Tongue (tissue), 2 donors: Measurements from ENCODE around the gene SLX4IP. TPM values are rescaled to one million over a fixed set of nuclear protein-coding genes. Genes with fewer than 3 reads are reported as not detected.

Experiments used
- DNase-seq: peaks from one replicate; pipeline ENCODE4 v3.0.0-alpha.2; 2015
- total RNA-seq: library from RNA; depleted of rRNA; stranded (reverse); fragments of >200 nt; gene quantifications from one replicate; pipeline ENCODE4 v1.2.3, GENCODE V29; 2014

Gene SLX4IP
- total RNA-seq, 1 donor from 2014 or later, result 7.6 TPM

- DNase-seq, result no peak
These were observed 116.9 kb downstream of the SLX4IP start for GRCh38 chr20:10551732-10552724.

DNA sequence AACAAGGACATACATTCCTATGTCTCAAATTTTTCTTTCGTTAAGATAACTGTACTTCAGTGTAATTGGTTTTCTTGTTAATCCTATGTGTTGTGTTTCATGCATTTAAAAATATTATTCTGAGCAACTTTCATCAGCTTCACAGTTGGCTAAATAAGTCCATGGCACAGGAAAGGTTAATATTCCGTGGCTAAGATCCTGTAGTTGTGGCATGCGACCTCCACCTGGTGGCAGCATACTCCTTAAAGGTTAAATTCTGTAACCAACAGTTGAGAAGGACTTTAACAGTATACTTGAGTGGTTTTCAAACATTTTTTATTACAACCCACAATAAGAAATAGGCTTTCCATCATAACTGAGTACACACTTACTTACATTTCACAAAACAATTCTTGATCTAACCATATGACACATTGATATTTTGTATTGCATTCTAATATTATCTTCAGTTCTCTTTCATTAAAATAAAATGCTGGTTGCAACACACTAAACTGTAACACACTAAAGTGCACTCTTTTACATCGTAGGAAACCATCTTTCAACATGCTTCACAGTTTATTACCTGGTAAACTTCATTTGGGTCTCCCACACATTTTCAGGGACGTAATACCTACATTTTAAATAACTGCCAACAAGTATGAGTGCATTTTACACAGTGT lies 118.3 kb downstream of the SLX4IP start:
- DNase-seq, result peak; percentile 85

GRCh38 chr20:10554285-10554684 lies 119.2 kb downstream of the SLX4IP start:
- DNase-seq, result no peak

GRCh38 chr20:10555393-10555792 lies 120.3 kb downstream of the SLX4IP start:
- DNase-seq, result no peak

DNA sequence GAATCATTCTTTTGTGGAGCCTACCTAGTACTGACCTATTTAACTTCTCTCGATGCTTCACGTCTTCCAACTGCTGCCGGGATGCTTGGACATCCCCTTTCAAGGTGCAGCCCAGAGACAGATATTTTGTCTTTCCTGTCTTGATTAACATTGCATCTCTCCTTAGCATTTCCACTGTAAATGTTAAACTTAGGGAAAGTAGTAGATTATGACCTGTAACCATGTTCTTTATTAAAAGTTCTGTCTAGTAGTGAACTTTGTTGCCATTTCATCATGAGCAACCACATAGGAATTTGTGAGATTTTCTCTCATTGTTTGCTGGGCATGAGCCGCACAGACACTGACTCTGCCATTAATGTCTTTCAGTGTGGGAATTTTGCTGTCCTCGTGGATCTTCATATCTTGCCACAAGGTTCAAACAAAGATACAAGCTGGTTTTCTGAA lies 120.8 kb downstream of the SLX4IP start:
- no peak for DNase-seq

- DNase-seq, result no peak
These were observed 121.5 kb downstream of the SLX4IP start for GRCh38 chr20:10556519-10557083.

DNA sequence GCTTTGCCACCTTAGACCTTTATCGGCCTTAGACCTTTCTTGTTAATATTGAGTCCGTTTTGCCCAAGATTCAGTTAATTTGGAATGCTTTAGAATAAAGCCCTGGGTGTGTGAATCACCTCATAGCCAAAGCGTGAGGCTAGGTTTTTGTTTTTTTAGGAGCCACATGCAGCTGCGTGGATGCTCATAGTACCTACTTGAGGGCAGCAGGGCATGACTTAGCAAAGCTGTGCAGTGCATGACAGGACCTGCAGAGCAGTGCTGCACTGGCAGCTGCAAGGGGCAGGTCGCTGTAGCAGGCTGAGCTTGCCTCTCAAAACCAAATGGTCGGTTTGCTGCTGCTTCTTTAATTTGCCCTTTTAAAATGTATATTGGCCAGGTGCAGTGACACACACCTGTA lies 122.6 kb downstream of the SLX4IP start:
- no peak for DNase-seq

GRCh38 chr20:10558635-10559187 lies 123.6 kb downstream of the SLX4IP start:
- DNase-seq, result no peak

DNA sequence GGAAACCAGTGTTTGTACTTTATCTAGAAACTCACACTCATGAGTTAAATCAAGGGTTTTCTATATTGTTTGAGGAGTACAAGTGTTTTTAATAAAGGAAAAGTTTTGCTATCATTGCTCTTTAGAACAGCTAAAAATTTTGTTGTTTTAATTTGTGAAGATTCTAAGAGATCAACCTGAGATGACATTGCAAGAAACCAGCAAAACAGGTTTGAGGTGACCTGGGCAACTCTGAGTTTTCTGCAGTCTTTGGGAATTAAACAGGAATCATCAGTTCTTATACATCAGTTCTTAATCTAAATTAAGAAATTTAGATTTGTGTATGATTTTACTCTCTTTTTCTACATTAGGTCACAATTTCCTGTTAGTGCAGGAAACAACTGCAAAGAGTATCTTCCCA lies 124.2 kb downstream of the SLX4IP start:
- DNase-seq, result no peak

- no peak for DNase-seq
These were observed 125.6 kb downstream of the SLX4IP start for GRCh38 chr20:10560686-10561085.

GRCh38 chr20:10561302-10561701 lies 126.2 kb downstream of the SLX4IP start:
- no peak for DNase-seq

DNA sequence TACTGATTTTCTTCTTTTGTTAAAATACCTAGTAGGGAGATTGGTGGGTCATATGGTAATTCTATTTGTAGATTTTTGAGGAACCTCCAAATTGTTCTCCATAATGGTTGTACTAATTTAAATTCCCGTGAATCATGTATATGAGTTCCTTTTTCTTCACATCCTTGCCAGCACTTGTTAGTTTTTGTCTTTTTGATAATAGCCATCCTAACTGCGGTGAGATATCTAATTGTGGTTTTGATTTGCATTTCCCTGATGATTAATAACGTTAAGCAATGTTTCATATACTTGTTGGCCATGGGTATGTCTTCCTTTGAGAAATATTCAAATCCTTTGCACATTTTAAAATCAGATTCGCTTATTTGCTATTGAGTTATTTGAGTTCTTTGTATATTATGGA lies 127.8 kb downstream of the SLX4IP start:
- no peak for DNase-seq

GRCh38 chr20:10563935-10564492 lies 128.9 kb downstream of the SLX4IP start:
- no peak for DNase-seq

GRCh38 chr20:10565191-10565921 lies 130.3 kb downstream of the SLX4IP start:
- DNase-seq, result no peak

- no peak for DNase-seq
These were observed 131.1 kb downstream of the SLX4IP start for GRCh38 chr20:10565922-10566897.

- DNase-seq, result no peak
These were observed 132.9 kb downstream of the SLX4IP start for GRCh38 chr20:10568032-10568431.

DNA sequence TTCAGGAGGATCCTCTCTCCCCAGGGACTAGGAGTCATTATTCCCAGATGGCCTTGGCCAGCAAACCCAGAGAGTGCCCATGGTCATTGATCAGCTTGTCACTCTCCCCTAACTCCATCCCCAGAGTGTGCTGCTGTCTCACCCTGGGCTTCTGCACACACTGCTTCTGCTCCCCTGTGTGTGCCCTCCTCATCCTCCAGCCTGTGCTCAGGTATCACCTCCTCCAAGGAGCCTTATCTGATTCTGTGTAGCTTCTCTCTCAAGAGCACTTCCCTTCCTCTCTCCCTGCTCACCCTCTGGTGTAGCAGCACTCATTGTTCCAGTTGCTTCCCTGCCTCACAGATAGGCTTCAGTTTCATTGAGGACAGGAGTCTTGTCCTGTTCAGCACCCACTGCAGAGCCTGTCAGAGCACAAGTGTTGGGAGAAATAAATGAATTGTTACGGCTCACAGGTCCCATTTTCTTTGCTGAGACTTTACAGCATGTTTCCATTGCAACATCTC lies 136.3 kb downstream of the SLX4IP start:
- no peak for DNase-seq

DNA sequence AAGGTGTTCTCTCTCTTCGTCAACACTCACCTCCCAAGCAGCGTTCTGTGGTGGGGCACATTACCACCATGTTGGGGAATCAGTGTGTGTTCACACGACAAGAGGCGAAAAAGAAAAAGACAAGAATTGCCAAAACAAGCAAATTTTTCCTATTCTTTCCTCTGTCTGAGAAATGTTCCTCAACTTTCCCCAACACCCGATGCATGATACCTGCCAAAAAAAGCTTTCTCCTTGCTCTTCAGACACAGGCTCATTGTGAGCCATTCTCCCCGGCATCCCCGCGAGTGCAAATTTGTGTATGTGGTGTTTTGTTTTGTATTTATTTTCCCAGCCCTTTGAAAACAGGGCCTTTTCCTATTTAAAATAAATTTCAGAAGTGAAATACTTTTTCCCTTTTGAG lies 137.7 kb downstream of the SLX4IP start:
- DNase-seq, result no peak

DNA sequence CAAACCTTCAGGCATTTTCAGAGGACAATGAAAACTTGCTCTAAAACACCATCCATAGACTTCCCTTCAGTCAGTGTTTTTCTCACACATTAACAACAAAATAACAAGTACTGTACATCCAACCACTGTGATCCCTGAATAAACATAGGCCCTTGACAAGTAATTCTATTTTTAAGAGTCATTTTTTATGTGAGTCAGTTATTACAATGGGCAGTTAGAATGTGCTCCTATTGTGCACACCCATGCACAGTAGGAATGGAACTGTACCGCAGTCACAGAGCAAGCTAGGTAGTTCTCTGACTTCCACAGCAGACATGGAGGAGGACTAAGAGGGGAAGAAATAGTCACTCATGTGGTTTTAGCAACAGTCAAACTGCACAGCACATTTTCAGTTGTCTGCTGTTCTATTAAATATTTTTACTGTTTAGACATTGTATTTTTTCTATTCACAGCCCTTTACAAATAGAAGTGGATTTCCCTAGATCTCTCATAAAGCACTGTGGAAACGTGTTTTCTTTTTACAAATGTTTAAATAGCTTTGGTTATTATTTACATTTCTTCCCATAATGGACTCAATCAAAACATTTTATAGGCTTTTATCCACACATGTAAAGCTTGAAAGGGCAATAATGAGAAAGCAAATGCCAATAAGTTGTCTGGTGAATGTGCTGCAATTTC lies 138.3 kb downstream of the SLX4IP start:
- DNase-seq, result no peak

DNA sequence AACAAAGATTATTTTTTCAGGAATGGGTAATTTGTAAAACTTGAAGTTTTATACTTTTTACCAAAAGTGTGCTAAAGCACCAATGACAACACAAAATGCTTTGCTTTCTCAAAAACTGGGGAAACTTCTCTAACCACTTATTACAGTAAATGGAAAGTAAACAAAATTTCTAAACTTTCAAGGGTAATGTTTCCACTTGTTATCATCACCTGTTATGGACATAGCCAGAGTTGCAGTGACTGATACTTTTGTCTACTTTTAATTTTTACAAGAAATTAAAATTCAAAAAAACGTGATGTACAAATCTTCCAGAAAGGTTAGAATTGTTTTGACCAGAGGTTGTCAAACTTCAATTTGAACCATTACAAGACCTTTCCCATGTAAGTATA lies 138.8 kb downstream of the SLX4IP start:
- no peak for DNase-seq
